Measurements from ENCODE around the gene DLGAP4.
A peak's percentile ranks its signal among the peaks of the same experiment; 100 is the strongest.

Gene DLGAP4

DNA sequence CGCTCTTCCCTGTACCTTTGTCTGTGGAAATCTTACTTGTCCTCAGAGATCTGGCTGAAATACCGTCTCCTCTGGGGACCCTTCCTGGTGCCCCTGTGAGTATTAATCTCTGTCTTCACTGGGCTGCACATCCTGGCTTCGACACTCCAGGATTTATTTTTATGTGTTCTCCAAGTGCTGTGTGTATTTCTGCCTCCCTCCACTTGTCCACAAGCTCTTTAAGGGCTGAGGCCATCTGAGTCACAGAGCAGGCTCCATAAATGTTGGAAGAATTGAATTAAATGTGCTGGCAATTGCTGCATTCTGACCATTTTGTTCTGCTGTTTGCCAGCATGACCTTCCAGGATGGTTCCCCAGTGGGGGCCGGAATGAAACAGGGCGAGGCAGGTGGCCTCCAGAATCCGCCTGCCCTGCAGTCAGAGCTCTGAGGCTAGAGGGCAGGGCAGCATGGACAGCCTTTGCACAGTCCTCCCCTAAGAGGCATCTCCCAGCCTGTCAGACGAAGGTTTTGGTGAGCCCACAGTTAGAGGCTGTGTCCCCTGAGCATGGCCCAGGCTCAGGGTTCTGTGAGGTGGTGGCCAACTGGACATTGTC, 105.8 kb downstream of the DLGAP4 start:
- DNase-seq: no peak

DNA sequence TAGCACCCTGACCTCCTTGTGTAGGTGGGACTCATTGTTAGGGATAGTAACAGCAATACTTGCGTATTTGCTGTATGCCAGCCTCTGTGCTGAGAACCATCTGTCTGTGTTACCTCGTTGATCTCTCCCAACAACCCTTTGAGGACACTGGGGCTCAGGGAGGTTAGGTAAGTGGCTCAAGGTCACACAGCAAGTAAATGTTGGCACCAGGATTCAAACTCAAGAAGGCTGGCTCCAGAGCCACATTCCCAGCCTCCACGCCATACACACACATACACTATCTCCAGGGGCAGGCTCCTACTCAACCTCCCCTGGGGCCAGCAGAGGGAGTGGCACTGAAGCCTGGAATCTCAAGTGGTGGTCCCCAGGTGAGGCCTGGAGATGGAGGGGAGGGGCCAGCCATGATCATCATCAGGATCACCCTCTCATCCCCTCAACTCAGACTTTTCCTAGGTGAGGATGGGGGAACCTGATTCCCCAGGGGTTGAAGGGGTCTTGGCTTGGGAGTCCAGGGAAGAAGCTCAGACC, 109.4 kb downstream of the DLGAP4 start:
- DNase-seq: no peak

DNA sequence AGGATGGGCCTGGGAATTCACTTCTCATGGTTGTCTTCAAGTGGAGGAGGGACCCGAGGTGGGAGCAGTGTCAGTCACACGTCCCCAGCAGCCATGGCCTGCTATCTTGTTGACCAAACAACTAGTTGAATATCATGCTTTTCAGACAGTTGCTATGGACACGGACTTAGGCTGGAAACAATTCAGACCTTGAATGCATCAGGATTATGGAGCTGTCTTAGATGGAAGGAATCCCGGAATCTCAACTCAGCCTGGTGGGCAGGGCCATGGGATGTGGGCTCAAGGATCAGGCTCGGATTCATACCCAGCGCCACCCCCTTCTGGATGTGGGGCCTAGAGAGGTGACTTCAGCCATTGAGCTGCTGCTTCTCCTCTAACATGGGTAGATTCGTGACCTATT, 112.6 kb downstream of the DLGAP4 start:
- no peak for DNase-seq

DNA sequence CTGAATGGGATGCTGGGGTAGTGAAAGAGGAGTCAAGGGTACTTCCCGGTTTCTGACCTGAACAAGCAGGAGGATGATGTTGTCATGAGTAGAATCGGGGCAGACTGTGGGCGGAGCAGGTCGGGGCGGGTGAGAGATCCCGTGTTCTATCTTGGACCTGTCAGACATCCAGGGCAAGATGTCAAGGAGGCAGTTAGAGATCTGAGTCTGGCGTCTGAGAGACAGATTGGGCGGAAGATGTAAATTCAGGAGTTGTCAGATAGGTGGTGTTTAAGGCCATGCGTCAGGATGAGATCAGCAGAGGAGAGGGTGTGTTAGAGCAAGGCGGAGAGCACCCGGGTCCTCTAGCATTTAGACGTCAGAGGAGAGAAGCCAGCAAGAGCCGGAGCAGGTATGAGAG, 115.5 kb downstream of the DLGAP4 start:
- no peak for DNase-seq

DNA sequence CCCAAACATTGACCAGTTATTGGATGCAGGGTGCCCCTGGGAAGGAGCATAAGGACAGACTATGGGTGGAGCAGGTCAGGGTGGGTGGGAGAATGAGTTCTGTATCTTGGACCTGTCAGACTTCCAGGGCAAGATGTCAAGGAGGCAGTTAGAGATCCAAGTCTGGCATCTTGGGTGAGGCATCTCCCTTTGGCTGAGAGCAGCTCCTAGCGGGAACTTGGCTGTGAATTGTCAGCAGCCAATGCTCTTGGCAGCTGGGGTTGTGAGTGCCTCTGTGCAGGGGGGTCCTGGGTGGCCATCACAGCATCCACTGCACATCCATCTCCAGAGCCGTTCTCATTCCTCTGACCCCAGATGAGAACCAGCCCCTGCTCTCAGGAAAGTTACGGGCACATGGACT, 118.2 kb downstream of the DLGAP4 start:
- no peak for DNase-seq

DNA sequence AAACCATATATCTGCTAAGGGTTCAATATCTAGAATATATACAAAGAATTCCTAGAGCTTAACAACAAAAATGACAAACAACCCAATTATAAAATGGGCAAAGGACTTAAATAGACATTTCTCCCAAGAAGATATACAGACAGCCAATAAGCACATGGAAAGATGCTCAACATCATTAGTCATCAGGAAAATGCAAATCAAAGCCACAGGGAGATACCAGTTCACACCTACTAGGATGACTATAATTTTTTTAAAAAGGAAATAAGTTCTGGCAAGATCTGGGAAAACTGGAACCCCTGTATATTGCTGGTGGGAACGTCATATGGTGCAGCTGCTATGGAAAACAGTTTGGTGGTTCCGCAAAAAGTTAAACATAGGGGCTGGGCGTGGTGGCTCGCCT, 119.0 kb downstream of the DLGAP4 start:
- DNase-seq: no peak

DNA sequence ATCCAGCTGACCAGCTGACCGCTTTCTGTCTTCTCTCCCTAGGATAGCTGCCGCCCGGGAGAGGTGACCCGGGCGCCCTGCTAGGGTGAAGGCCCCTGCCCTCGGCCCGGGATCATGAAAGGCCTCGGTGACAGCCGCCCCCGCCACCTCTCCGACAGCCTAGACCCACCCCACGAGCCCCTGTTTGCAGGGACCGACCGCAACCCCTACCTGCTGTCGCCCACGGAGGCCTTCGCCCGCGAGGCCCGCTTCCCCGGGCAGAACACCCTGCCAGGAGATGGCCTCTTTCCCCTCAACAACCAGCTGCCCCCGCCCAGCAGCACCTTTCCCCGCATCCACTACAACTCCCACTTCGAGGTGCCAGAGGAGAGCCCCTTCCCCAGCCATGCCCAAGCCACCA, 125.5 kb downstream of the DLGAP4 start:
- DNase-seq: no peak

DNA sequence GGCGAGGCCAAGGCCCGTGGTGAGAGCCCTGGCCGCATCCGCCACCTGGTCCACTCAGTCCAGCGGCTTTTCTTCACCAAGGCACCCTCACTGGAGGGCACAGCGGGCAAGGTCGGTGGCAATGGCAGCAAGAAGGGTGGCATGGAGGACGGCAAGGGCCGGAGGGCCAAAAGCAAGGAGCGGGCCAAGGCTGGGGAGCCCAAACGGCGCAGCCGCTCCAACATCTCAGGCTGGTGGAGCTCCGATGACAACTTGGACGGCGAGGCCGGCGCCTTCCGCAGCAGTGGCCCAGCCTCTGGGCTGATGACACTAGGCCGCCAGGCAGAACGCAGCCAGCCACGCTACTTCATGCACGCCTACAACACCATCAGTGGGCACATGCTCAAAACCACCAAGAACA, 126.0 kb downstream of the DLGAP4 start:
- DNase-seq: no peak

DNA sequence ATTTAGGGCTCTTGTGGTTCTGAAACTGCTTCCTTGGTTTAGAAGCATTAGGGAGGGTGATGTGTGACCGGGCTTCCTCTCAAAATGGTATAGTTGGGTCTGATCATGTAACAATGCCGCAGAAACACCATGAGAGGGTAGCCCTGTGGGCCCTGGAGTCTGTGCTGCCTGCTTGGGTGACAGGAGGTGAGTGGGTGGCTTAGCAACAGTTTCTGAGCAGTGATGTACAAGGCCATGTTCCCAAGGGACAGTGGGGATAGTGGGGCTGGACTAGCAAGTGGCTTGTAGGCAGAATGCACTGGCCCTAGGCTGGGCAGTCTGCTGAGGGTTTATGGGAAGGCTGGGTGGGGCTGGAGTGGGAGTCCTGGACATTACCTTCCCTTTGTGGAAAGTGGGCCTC, 128.2 kb downstream of the DLGAP4 start:
- DNase-seq: no peak

DNA sequence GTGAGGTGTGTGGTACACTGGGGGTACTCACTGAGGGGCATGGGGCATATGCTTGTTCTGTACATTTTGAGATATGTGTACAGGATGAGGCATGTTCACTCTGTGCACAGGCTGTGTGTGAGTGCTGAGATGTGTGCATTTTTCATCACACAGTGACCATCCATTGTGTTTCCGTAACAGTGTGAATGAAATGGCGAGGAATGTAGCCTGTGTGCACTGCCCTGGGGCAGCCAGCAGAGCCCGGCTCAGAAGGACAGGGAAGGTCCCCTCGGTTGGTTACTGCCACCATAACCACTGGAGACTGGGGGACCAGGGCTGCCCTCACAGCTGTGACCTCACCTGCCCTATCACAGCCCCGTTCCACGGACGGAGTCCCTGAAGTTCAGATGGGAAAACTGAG, 129.0 kb downstream of the DLGAP4 start:
- no peak for DNase-seq

DNA sequence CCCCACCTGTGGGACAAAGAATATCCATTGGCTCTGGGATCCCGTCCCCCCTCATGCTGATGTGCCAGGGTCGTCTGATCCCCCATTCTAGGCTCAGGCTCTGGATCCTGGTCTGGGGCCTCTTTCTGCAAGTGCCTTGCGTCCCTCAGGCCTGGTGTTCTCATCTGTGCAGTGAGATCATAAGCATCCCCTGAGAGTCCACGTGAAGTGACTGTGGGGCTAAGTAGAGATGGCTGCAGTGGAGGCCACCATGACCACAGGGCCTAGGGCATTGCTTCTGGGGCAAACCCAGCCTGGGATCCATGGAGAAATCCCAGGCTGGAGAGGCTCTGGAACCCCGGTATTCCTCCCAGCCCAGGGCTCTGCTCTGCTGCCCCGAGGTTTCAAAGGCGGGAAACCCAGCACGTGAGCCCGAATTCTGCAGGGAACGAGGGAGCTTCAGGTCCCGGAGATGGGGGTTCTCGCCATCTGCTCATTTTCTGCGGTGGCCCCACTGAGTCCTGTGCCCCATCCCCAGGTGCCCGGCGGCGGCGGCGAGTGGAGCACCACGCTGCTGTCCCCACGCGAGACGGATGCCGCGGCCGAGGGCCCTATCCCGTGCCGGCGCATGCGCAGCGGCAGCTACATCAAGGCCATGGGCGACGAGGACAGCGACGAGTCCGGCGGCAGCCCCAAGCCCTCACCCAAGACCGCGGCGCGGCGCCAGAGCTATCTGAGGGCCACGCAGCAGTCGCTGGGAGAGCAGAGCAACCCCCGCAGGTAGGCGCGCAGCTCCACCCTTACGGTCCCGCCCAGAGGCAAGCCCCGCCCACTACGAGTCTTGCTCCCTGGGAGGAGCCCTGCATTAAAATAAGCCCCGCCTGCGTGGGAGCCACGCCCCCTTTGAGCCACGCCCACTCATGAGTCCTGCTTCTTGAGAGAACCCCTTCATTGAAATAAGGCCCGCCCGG, 129.7 kb downstream of the DLGAP4 start:
- DNase-seq: peak; percentile 81 to 82

DNA sequence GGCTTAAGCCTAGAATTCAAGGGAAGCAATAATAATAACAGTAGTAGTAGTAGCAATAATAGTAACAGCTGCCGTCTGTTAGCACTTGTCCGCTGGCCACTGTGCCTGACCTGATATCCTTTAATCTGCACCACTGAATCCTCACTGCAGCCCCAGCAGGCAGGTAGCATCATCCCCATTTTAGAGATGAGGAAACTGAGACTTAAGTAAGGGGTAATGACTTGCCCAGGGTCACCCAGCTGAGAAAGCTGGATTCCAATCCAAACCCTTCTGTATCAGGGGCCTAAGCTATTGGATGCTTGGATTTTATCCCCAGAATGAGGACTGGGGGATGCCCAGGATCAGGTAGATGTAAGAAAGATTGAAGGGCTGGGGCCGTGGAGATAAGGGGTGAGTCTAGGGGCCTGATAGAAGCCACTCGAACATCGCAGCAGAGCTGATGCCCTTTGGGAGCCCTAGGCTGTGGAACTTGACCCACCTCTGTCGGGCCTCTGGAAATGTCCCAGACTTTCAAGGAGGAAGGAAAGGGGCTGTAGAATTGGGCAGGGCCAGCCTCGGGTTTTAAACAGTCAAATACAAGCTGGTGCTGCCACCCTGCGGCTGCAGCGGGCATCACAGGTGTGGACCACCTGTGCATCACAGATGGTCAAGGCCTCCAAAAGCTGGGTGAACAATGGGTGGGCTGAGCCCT, 133.0 kb downstream of the DLGAP4 start:
- DNase-seq: peak; percentile 38 to 68

DNA sequence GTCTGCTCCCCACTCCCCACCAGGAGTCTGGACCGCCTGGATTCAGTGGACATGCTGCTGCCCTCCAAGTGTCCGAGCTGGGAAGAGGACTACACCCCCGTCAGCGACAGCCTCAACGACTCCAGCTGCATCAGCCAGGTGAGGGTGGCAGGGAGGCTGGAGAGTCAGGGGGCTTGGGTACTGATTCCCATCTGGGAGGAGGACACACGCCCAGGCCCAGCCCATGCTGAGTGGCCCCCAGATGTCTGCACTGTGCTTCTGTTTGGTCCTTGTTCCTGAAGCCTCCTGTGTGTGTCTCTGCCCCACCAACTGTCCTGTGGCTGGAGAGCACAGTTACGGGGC, 133.6 kb downstream of the DLGAP4 start:
- no peak for DNase-seq

DNA sequence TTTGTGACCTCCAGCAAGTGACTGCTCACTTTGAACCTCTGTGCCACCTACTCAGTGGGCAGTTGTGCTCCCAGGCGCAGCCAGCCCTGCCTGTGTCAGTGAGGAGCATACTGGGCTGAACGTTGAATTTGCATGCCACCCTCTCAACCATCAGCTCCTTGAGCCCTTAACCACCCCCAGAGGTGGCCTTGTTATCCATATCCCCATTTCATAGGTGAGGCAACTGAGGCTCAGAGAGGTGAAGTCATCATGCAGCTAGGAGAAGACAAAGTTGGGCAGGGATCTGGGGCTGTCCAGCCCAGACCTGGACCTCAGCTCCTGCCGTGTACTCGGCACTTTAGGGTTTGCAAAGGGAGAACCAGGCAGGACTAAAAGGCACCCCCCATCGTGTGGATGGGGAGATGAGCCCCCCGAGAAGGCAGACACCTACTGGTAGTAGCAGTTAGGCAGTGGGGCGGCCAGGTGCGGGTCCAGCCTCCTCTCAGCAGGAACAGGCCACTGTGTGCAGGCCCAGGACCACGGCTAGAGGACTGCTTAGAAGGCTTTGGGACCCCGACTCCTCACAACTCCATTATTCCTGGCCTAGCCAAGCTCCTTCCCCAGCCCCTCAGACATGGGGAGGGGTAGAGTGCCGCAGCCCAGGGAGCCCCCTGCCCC, 134.4 kb downstream of the DLGAP4 start:
- no peak for DNase-seq

DNA sequence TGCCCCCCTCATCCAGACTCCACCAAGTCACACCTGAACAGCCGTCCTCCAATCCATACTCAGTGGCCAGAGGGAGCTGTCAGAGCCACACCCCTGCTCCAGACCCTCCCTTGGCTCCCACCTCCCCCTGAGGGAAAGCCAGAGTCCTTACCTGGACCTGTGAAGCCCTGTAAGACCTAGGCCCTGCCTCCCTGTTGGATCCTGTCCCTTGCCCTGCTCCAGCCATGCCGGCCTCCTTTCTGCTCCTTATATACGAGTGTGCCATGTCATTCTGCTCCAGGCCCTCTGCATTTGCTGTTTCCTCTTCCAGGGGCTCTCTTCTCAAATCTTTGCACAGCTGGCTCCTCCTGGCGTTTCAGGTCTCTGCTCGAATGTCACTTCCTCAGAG, 134.9 kb downstream of the DLGAP4 start:
- DNase-seq: peak in 1 of 2 donors; percentile 14

DNA sequence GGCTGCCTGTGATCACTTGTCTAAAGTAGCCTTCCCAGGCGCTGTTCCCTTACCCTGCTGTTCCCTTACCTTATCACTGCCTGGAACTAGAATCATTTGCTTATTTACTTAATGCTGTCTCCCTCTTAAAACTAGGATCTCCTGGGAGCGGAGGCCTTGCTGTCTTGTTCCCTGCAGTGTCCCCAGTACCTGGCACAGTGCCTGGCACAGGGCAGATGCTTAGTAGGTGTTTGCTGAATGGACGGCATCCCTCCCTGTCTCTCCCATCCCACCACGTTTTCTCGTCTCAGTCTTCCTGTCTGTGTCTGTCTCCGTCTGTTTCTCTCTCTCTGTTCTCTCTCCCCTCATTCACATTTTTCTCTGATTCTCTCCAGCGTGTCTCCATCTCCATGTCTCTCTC, 135.3 kb downstream of the DLGAP4 start:
- DNase-seq: no peak

DNA sequence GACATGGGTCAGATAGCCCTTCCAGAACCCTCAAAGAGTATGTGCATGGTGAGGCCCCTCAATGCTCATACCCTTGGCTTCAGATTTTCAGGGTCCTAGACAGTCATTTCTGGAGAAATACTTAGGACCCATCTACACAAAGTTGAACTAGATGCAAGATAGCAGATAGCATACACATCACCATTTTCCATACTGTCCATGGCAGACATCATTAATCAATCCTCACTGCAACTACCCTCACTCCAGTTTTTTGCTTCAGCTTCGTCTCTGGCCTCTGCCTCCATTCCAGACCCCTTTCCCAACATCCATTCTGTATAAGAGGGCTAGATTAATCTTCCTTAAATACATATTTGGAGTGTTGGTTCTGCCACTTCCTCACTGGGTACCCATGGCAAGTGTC, 139.7 kb downstream of the DLGAP4 start:
- no peak for DNase-seq

DNA sequence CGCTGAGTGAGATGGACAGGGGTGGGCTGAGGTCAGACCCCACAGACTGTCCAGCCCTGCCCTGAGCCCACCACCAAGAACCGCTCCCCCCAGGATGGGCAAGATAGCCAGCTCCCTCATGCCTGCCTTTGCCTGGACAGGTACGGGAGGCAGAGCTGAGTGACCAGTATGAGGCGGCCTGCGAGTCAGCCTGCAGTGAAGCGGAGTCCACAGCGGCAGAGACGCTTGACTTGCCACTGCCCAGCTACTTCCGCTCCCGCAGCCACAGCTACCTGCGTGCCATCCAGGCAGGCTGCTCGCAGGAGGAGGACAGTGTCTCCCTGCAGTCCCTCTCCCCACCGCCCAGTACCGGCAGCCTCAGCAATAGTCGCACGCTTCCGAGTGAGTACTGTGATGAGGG, 140.4 kb downstream of the DLGAP4 start:
- DNase-seq: no peak

DNA sequence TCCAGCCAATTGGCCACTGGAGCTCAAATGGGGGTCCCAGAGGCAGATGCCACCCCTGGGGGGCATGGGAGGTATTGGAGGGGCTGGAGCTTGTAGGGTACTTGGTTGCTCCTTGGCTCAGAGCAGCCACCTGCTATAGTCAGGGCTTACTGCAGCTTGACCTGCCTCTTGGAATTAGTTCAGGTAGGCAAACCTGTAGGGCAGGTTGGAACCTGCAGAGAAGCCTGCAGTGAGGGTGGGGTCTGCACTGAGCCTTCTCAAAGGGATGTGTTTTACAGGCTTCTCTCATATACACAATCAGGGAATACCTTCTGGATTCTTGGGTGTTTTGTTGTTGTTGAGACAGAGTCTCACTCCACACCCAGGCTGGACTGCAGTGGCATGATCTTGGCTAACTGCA, 141.0 kb downstream of the DLGAP4 start:
- DNase-seq: no peak

DNA sequence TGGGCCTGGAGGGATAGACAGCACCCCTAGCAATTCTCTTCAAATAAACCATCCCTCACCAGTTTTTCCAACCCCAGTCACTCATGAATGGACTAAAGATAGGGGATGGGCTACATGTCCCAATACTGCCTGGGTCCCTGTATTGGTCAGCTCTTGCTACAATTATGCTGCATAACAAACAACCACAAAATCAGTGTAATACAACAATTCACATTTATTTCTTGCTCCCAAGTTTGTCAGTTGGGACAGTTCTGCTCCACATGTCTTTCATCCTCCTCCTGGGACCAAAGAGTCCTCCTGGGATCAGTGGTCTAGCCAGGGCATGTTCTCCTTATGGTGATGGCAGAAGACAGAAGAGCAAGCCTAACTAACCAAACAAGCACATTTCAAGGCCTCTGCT, 143.5 kb downstream of the DLGAP4 start:
- DNase-seq: no peak

DNA sequence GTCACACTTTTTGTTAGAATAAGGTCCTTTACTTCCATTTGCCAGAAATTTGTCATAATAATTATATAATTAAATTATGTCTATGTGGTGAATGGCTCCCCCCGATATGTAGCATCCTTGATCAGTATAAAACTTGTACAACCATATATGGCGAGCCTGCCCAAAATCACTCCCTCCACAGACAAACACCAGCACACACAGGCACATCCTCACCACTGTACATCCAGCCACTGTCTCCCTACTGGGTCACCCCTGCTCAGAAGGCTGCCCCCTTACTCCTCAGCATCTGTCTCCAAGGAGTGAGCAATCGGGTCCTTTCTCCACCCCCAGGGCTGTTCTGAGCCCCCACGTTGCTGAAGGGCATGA, 148.2 kb downstream of the DLGAP4 start:
- DNase-seq: no peak

DNA sequence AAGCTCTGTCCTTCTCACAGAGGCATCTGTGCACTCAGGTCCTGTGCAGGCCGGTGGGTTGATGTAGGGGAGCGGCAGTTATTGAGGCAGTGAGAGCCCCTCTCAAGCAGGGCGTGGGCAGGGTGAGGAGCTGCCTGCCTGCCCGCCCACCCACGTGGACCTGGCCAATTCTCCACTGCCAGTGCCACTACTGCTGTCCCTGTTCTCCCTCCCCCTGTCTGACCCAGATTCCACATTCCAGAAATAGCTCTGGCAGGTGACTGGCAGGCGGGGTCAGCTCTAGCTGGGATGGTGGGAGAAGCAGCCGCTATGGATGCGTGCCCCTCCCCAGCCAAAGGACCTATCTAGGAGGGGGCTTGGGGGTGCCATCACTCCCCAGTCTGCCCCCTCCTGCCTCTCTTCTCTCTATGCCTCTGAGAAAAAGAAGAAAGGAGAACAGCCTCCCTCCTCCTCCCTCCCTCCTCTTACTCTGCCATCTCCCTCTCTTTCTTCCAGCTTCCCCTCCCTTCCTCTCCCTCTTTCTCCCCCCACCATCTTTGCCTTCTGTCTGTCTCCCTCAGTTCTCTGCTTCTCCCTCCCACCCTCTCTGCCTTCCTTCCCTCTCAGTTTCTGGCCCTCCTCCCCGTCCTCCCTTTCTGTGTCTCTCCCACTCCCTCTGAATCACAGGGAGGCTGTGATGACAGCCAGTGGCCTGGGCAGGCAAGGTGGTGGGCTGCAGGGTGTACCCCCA, 148.7 kb downstream of the DLGAP4 start:
- no peak for DNase-seq

All from inflammatory macrophage (primary cell).